ENCODE results near the gene EML1. TPM values are rescaled to one million over a fixed set of nuclear protein-coding genes. Genes with fewer than 3 reads are reported as not detected.

The EML1 gene
- total RNA-seq, 1 experiment from 2014 or later: 16.1 TPM

DNA sequence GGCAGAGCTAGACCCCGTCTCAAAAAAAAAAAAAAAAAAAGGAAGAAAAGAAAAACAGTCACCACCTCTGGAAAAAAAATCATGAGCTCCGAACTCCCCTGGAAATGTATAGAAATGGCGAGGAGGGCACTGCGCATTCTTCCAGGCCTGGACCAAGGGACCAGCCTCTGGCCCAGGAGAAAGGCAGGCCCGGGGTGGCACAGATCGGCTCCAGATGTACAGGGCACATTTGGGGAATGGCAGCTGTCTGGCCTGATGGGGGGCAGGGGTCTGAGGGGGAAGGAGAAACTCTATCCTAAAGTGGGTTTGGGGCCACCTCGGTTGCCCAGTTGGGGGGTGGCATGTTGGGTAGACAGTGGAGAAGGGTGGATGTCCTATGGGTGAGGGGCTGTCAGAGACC lies 46.0 kb upstream of the EML1 start:
- ATAC-seq (no peak), DNase-seq (ENCODE audit: low spot score) (no peak)
- no peak for TF ChIP-seq RORB (CRISPR knock-in tag; IDR thresholded peaks at IDR 0.05)
- TF ChIP-seq, protein P1, sequence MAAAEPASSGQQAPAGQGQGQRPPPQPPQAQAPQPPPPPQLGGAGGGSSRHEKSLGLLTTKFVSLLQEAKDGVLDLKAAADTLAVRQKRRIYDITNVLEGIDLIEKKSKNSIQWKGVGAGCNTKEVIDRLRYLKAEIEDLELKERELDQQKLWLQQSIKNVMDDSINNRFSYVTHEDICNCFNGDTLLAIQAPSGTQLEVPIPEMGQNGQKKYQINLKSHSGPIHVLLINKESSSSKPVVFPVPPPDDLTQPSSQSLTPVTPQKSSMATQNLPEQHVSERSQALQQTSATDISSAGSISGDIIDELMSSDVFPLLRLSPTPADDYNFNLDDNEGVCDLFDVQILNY (CRISPR knock-in tag; IDR thresholded peaks at IDR 0.05): no peak
- TF ChIP-seq TEAD4 (CRISPR knock-in tag; IDR thresholded peaks at IDR 0.05): no peak
- TF ChIP-seq MXD4 (CRISPR knock-in tag; IDR thresholded peaks at IDR 0.05; ENCODE audit: borderline replicate concordance): no peak
- TF ChIP-seq, protein P2, sequence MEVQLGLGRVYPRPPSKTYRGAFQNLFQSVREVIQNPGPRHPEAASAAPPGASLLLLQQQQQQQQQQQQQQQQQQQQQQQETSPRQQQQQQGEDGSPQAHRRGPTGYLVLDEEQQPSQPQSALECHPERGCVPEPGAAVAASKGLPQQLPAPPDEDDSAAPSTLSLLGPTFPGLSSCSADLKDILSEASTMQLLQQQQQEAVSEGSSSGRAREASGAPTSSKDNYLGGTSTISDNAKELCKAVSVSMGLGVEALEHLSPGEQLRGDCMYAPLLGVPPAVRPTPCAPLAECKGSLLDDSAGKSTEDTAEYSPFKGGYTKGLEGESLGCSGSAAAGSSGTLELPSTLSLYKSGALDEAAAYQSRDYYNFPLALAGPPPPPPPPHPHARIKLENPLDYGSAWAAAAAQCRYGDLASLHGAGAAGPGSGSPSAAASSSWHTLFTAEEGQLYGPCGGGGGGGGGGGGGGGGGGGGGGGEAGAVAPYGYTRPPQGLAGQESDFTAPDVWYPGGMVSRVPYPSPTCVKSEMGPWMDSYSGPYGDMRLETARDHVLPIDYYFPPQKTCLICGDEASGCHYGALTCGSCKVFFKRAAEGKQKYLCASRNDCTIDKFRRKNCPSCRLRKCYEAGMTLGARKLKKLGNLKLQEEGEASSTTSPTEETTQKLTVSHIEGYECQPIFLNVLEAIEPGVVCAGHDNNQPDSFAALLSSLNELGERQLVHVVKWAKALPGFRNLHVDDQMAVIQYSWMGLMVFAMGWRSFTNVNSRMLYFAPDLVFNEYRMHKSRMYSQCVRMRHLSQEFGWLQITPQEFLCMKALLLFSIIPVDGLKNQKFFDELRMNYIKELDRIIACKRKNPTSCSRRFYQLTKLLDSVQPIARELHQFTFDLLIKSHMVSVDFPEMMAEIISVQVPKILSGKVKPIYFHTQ (CRISPR knock-in tag; IDR thresholded peaks at IDR 0.05): no peak
- TF ChIP-seq, protein P3, sequence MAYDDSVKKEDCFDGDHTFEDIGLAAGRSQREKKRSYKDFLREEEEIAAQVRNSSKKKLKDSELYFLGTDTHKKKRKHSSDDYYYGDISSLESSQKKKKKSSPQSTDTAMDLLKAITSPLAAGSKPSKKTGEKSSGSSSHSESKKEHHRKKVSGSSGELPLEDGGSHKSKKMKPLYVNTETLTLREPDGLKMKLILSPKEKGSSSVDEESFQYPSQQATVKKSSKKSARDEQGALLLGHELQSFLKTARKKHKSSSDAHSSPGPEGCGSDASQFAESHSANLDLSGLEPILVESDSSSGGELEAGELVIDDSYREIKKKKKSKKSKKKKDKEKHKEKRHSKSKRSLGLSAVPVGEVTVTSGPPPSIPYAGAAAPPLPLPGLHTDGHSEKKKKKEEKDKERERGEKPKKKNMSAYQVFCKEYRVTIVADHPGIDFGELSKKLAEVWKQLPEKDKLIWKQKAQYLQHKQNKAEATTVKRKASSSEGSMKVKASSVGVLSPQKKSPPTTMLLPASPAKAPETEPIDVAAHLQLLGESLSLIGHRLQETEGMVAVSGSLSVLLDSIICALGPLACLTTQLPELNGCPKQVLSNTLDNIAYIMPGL (CRISPR knock-in tag; IDR thresholded peaks at IDR 0.05): no peak
- no peak for TF ChIP-seq GTF2I (CRISPR knock-in tag; conservative IDR thresholded peaks at IDR 0.05)
- TF ChIP-seq JUN (CRISPR knock-in tag; IDR thresholded peaks at IDR 0.05): no peak
- TF ChIP-seq, protein P4, sequence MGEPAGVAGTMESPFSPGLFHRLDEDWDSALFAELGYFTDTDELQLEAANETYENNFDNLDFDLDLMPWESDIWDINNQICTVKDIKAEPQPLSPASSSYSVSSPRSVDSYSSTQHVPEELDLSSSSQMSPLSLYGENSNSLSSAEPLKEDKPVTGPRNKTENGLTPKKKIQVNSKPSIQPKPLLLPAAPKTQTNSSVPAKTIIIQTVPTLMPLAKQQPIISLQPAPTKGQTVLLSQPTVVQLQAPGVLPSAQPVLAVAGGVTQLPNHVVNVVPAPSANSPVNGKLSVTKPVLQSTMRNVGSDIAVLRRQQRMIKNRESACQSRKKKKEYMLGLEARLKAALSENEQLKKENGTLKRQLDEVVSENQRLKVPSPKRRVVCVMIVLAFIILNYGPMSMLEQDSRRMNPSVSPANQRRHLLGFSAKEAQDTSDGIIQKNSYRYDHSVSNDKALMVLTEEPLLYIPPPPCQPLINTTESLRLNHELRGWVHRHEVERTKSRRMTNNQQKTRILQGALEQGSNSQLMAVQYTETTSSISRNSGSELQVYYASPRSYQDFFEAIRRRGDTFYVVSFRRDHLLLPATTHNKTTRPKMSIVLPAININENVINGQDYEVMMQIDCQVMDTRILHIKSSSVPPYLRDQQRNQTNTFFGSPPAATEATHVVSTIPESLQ (CRISPR knock-in tag; IDR thresholded peaks at IDR 0.05): no peak
- no peak for TF ChIP-seq RELA (CRISPR knock-in tag; IDR thresholded peaks at IDR 0.05; ENCODE audit: borderline replicate concordance)
- TF ChIP-seq ZBTB21 (CRISPR knock-in tag; IDR thresholded peaks at IDR 0.05; ENCODE audit: borderline replicate concordance): no peak
- TF ChIP-seq SP1 (CRISPR knock-in tag; conservative IDR thresholded peaks at IDR 0.05): no peak
- TF ChIP-seq HMGA2 (CRISPR knock-in tag; IDR thresholded peaks at IDR 0.05): no peak
- TF ChIP-seq, protein P5, sequence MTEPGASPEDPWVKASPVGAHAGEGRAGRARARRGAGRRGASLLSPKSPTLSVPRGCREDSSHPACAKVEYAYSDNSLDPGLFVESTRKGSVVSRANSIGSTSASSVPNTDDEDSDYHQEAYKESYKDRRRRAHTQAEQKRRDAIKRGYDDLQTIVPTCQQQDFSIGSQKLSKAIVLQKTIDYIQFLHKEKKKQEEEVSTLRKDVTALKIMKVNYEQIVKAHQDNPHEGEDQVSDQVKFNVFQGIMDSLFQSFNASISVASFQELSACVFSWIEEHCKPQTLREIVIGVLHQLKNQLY (CRISPR knock-in tag; IDR thresholded peaks at IDR 0.05): no peak
- TF ChIP-seq NR2C2 (CRISPR knock-in tag; IDR thresholded peaks at IDR 0.05): no peak
- TF ChIP-seq, protein P6, sequence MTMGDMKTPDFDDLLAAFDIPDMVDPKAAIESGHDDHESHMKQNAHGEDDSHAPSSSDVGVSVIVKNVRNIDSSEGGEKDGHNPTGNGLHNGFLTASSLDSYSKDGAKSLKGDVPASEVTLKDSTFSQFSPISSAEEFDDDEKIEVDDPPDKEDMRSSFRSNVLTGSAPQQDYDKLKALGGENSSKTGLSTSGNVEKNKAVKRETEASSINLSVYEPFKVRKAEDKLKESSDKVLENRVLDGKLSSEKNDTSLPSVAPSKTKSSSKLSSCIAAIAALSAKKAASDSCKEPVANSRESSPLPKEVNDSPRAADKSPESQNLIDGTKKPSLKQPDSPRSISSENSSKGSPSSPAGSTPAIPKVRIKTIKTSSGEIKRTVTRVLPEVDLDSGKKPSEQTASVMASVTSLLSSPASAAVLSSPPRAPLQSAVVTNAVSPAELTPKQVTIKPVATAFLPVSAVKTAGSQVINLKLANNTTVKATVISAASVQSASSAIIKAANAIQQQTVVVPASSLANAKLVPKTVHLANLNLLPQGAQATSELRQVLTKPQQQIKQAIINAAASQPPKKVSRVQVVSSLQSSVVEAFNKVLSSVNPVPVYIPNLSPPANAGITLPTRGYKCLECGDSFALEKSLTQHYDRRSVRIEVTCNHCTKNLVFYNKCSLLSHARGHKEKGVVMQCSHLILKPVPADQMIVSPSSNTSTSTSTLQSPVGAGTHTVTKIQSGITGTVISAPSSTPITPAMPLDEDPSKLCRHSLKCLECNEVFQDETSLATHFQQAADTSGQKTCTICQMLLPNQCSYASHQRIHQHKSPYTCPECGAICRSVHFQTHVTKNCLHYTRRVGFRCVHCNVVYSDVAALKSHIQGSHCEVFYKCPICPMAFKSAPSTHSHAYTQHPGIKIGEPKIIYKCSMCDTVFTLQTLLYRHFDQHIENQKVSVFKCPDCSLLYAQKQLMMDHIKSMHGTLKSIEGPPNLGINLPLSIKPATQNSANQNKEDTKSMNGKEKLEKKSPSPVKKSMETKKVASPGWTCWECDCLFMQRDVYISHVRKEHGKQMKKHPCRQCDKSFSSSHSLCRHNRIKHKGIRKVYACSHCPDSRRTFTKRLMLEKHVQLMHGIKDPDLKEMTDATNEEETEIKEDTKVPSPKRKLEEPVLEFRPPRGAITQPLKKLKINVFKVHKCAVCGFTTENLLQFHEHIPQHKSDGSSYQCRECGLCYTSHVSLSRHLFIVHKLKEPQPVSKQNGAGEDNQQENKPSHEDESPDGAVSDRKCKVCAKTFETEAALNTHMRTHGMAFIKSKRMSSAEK (CRISPR knock-in tag; IDR thresholded peaks at IDR 0.05; ENCODE audit: borderline replicate concordance): no peak
- CTCF ChIA-PET: interaction anchor here (0.6 to 1.8 kb wide), 7 partner anchors 12 to 1212 kb away, joined by 3 to 8 read pairs (median 3); partner anchors contain the start of genes CYP46A1 and DEGS2
- Mint-ChIP-seq H3K27me3 (ENCODE audit: low read depth) (peaks cover 5% of the 10 kb centered on the region; the same call in 1 of the 2 replicates), H3K36me3 (no peaks in the 10 kb centered on the region), H3K4me1 (peaks cover 26% of the 10 kb centered on the region), H3K4me3 (no peak overlapping the region), H3K9me3 (no peaks in the 10 kb centered on the region), H3K27ac (no peak overlapping the region)
- POLR2A ChIA-PET: interaction anchor here (0.6 kb wide), 1 partner anchor 102 kb away, joined by 3 read pairs; no protein-coding TSS in a partner anchor

All from WTC11 (cell line).